ENCODE data around the gene KRTAP10-8.
"Not testable (repeated sequence)": the region's sequence is repeated elsewhere in the genome, so short reads cannot be mapped to it uniquely, and the experiment has no call there.

Gene KRTAP10-8

DNA sequence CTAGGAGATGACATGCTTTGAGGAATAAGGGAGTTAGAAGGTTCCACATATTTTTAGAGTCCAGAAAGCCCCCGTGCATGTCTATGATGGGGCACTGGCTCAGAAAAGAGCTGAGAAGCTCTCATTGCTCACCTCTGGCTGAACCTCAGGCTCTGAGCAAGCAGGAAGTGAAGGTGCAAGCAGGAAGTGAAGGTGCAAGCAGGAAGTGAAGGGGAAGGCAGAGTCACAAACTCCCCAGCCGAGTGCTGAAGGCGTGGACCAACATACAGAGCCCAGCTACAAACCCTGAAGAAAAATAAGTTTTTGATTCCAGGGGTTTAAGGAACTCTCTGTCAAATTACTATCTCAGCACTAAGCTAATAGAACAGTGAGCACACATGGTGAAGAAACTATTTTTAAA lies 7.0 kb downstream of the KRTAP10-8 start:
- DNase-seq: no peak

DNA sequence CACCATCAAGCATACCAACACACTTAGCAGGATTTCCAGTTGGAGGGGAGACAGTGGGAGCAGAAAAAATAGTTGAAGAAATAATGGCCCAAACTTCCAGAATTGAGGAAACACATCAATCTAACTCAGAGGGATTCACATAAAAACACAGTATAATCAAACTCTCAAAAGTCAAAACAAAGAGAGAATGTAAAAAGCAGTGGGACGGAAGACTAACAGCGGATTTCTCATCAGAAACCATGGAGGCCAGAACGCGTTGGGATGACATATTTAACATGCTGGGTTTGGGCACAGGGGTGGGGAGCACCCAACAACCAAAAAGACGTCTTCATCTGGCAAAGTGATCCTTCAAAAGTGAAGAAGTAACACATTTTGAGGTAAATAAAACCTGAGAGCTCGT lies 8.0 kb downstream of the KRTAP10-8 start:
- no peak for DNase-seq

DNA sequence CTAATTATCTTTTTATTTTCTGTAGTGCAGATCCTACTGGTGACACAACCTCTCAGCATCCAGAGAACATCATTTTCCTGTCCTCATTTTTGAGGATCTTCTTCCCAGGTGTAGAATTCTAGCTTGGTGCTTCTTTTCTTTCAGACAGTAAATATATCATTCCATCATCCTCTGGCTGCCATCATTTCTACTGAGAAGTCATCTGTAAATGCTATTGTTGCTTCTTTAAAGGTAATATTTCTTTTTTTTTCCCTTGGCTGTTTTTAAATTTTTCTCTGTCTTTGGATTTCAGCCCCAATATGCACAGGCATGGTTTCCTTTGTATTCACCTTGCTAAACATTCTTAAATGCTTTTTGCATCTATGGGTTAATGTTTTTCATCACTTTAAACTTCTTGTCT lies 11.7 kb downstream of the KRTAP10-8 start:
- no peak for DNase-seq

DNA sequence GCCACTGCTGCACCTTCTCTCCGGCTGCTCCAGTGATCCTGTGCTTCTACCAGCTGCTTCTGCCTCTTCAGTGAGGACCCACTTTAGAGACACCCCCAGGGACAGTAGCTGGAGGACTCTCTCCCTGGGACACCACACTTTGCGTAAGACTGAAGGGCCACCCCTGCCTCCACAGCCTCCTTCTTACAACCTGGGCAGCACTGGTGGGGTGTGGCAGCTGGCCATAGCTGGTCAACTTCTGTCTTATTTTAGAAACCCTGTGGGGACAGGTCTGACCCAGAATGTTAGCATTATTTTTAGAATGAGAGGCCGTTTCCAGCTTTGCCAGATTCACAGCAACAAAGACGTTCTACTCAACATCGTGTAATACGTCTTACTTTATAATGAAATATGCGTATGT lies 13.9 kb downstream of the KRTAP10-8 start:
- no peak for DNase-seq

DNA sequence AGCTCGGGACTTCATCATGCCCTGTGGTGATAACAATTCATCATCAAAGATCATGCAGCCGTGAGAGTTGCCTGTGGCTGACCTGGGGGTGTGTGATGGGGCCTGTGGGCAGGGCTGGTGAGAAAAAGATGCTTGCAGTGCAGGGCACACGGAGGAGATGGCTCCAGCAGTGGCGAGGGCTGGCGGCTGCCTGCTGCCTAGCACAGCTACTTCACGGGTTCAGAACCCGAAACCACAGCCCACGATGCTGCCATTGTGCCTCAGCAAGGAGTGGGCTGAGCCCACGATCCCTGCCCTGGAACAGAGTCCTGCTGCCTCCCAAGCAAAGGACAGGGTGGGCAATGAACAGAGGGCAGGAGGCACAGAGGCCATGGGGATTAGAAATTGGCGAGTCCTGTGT lies 14.4 kb downstream of the KRTAP10-8 start:
- no peak for DNase-seq

DNA sequence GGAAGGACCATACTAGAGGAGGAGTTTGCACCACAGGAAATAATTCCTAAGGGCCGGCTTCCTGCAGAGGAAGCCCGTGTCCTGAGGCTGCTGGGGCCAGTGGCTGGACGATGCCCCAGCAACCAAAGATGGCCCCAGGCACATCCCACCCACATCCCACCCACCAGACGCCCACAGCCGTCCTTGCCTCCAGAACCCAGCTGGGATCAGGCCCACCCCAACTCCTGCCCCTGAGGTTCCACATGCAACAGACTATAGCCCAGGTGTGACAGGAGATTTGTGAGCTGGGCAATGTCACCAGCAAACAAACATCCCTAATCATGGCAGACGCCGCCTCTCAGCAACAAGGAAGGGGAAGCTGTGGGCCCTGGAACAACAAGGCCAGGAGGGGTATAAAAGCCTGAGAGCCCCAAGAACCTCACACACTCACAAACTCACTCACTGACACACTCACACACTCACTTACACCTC lies 14.8 kb downstream of the KRTAP10-8 start, which contains the start of gene KRTAP10-9:
KRTAP10-9 (plus strand) TSS at position 421 of the 471 bp plus-strand sequence. CDS start 79 bp downstream, outside the sequence.
- no peak for DNase-seq

DNA sequence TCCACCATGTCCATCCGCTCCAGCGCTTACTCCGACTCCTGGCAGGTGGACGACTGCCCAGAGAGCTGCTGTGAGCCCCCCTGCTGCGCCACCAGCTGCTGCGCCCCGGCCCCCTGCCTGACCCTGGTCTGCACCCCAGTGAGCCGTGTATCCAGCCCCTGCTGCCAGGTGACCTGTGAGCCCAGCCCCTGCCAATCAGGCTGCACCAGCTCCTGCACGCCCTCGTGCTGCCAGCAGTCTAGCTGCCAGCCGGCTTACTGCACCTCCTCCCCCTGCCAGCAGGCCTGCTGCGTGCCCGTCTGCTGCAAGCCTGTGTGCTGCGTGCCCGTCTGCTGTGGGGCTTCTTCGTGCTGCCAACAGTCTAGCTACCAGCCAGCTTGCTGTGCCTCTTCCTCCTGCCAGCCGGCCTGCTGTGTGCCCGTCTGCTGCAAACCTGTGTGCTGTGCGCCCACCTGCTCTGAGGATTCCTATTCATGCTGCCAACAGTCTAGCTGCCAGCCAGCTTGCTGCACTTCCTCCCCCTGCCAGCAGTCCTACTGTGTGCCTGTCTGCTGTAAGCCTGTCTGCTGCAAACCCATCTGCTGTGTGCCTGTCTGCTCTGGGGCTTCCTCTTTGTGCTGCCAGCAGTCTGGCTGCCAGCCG lies 15.4 kb downstream of the KRTAP10-8 start:
- DNase-seq: not testable (repeated sequence)

DNA sequence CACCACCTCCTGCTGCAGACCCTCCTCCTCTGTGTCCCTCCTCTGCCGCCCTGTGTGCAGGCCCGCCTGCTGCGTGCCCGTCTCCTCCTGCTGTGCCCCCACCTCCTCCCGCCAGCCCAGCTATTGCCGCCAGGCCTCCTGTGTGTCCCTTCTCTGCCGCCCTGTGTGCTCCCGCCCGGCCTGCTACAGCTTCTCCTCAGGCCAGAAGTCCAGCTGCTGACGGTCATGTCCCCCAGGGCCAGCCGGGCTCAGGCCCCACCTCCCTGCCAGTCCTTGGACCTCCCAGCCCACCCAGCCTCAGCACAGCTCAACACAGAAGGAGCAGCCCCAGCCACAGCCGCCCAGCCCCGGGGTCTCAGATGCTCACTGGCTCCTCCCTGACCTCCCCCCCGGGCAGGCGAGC lies 16.0 kb downstream of the KRTAP10-8 start:
- DNase-seq: not testable (repeated sequence)

DNA sequence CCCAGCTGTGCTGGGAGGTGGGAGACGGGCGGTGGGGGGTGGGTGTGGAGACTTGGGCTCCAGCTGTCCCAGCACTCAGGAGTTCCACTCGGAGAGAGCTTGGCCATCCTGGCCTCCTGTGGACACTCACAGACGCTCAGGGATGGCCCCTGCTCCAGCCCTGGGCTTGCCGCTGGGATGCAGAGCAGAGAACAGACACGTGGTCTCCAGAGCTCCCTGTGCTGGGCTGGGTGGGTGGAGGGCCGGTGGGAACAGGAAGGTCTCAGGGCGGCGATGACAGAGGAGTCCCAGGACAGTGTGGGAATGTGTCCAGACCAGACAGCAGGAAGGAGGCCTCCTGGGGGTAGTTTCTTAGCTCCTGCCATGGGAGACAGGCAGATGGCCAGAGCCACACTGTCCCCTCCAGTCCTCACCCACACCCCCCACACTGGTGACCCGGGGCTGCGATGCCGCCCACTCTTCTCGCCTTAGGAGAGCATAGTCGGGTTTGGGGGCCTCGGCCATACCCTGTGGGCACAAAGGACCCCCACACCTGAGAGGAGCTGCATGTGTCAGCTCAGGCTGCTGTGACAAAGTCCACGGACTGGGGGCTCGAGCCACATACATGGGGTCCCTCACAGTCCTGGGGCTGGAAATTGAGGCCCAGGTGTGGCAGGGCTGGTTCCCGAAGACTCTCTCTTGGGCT lies 17.0 kb downstream of the KRTAP10-8 start:
- DNase-seq: no peak

DNA sequence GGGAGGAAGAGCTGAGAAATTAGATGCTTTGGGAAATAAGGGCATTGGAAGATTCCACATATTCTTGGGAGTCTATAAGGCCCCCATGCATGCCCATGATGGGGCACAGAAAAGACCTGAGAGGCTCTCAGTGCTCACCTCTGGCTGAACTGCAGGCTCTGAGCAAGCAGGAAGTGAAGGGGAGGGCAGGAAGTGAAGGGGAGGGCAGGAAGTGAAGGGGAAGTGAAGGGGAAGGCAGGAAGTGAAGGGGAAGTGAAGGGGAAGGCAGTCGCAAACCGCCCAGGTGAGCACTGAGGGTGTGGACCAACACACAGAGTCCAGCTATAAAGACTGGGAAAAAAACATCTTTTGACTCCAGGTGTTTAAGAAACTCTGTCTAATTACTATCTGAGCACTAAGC lies 18.6 kb downstream of the KRTAP10-8 start:
- DNase-seq: no peak

DNA sequence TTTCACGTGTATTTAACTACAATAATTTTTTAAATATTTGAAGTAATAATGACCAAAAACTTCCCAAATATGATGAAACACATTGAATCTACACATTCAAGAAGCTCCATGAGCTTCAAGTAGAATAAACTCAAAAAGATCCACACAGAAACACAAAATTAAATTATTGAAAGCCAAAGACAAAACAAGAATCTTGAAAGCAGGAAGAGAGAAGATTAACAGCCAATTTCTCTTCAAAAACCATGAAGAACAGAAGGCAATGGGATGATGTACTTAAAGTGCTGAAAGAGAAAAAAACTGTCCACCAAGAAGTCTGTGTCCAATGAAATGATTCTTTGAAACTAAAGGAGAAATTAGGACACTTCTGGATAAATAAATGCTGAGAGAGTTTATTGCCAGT lies 20.2 kb downstream of the KRTAP10-8 start:
- no peak for DNase-seq

DNA sequence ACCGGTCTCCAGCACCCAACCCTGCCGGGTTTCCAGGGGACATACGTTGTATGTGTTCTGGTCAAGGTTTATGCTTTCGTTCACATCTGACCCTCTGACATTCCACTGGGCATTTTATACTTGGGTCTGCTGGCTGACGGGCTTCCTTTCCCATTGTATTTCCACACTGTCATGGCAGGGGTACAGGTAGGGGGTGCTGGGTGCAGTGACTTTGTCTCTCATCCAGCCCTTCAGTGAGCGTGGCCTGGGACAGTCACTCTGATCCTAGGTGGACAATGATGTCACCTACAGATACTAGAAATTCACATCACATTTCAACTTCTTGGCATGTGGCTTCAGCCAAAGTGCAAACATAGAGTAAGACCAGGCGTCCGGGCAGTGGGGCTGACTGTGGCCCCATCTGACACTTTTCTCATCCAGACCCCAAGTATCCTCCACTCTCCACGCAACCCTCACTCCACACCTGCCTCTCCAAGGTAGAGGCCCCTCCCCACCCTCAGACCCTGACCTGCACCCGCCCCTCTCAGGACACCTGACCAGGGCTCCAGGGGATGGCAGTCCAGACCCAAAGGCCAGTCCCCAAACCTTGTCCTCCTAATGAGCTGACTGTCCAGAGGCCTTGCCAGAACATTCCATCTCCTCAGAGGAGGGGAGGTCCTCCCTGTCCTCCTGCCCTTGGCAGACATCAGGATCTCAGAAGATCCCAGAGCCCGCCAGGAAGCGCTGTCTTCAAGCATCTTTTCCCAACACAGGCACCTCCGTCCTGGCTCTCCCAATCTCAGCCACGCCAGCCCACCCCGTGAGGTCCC lies 24.5 kb downstream of the KRTAP10-8 start:
- DNase-seq: no peak

DNA sequence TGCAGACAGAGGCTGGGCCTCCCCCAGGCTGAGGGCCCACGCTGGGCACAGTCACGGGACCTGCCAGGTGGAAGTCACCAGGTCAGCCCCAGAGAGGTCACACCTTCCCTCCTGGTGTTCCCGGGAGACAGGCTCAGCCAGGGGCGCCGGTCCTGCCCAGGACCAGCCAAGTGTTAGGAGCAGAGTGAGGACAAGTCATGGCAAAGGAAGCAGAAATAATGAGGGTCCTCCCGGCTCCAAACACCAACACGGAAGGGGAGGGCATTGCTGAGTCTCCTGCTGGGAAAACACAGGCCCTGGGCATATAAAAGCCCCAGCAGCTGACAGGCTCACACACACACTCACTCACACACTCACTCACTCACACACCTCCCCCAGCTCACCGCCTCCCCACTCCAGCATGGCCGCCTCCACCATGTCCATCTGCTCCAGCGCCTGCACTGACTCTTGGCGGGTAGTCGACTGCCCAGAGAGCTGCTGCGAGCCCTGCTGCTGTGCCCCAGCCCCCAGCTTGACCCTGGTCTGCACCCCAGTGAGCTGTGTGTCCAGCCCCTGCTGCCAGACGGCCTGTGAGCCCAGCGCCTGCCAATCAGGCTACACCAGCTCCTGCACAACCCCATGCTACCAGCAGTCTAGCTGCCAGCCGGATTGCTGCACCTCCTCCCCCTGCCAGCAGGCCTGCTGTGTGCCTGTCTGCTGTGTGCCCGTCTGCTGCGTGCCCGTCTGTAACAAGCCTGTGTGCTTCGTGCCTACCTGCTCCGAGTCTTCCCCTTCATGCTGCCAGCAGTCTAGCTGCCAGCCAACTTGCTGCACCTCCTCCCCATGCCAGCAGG lies 25.4 kb downstream of the KRTAP10-8 start, which contains the start of gene KRTAP10-10:
KRTAP10-10 (plus strand) TSS at position 339 of the 833 bp plus-strand sequence; CDS start at position 401, 62 bp downstream.
- no peak for DNase-seq

DNA sequence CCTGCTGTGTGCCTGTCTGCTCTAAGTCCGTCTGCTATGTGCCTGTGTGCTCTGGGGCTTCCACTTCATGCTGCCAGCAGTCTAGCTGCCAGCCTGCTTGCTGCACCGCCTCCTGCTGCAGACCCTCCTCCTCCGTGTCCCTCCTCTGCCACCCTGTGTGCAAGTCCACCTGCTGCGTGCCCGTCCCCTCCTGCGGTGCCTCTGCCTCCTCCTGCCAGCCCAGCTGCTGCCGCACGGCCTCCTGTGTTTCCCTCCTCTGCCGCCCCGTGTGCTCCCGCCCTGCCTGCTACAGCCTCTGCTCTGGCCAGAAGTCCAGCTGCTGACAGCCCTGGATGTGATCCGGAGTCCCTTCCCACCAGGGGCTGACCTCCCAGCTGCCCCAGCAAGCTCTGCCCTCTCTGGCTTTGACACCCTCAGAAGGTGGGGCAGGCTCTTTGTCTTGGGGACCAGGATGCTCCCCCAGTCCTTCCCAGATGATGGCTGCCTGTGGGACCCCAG lies 26.0 kb downstream of the KRTAP10-8 start:
- DNase-seq: not testable (repeated sequence)

DNA sequence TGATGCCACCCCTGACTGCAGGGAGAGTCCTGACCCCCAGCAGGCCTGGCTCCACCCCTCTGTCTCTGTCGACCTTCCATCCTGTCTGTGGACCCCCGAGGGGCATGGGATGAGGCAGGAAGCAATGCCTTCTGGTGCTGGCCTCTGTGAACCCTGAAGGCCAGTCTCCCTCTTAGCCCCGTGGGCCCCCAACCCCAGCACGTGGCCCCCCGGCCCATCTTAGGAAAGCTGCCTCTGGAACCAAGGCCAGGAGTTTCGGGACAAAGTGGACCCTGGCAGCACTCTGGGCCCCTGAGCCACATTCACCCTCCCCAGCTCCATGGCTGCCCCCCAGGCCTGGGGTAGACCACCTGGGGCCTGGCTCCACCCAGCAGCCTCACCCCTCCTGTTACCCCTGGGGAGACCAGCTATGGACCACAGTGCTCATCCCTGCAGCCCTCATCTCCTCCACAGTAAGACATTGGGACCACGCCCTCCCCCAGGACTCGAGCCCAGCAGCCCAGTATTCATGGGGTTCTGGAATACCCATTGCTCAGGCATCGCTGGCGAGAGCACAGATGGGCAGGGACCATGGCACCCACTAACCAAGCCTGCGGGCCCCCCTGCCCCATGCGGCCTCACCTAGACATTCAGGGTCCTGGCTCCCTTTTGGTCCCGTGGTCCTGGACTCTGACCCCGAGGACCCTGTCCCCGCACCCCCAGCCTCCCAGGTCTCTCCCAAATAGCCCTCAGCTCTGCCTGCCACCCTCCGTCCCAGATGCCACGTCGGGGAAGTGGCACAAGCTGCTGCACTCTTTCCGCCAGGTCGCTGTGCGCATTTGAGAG lies 26.8 kb downstream of the KRTAP10-8 start:
- DNase-seq: not testable (repeated sequence)

DNA sequence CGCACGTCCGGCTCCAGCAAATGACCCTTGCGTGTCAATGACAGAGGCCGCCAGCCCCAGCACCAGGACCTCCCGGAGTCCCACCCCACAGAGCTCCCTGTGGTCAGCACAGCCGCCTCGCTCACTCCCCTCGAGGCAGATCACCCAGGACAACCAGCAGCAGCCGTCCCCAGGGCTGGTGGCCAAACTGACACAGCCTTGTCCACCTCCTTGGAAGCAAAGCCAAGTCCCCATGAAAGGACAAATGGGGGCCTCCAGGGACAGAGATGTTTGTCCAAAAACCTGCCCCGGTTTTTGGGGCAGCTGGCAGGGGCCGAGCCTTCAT lies 27.4 kb downstream of the KRTAP10-8 start:
- no peak for DNase-seq

DNA sequence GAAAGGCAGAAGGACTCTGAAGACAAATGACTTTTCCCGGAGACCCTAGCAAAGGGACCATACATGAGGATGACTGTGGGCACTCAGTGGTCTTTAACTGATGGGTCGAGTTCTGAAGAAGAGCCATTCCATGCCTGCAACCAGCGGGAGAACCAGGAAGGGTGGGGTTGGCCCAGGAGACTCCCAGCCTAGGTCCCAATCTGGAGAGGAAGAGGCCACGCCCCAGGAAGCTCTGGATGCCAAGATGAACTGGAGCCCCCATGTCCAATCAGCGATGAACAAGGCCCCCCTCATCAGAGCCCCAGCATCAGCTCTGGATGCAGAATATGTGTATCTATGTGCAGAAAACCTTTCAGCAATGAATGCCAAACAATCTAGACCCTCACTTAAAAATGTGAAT lies 28.9 kb downstream of the KRTAP10-8 start:
- DNase-seq: no peak

DNA sequence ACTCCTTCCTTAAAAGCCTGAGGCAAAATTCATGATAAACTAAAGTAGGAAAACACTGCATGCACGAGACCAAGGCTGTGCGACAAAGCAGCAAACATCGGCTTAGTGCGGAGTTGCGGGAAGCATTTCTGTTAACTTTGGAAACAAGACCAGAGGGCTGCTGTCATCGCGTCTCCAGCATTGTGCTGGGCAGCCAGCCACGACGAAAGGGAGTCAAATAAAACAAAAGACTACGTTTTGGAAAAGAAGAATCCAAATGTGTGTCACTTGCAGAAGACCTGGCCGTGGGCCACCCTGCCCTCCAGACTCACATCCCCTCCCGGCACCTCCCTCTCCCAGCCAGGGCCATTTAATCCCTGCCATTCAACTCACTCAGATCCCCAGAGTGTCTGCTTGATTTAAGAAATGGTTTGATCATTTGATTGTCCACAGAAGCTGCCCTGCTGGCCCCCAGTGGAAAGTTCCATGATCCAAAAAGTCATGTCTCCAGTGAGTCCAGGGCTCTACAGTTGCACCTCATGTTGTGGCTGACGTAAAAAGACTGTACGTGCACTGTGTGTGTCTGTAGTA lies 31.9 kb downstream of the KRTAP10-8 start:
- no peak for DNase-seq

DNA sequence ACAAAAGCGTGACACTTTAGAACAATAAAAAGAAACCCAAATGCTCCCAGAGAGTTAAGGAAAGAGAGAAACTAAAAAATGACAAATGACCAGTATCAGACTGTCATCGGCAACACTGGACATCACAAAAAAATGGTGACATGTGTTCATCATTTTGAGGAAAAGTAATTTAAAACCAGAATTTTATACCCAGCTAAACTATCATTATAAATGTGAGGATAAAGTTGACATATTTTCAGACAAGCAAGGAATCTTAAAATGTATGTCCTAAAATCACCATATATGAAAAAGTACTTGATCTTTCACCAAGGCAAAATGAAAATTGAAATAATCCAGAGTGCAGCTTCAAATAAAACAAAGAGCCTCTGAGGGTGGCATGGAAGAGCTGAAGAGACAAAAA lies 33.0 kb downstream of the KRTAP10-8 start:
- DNase-seq: no peak

DNA sequence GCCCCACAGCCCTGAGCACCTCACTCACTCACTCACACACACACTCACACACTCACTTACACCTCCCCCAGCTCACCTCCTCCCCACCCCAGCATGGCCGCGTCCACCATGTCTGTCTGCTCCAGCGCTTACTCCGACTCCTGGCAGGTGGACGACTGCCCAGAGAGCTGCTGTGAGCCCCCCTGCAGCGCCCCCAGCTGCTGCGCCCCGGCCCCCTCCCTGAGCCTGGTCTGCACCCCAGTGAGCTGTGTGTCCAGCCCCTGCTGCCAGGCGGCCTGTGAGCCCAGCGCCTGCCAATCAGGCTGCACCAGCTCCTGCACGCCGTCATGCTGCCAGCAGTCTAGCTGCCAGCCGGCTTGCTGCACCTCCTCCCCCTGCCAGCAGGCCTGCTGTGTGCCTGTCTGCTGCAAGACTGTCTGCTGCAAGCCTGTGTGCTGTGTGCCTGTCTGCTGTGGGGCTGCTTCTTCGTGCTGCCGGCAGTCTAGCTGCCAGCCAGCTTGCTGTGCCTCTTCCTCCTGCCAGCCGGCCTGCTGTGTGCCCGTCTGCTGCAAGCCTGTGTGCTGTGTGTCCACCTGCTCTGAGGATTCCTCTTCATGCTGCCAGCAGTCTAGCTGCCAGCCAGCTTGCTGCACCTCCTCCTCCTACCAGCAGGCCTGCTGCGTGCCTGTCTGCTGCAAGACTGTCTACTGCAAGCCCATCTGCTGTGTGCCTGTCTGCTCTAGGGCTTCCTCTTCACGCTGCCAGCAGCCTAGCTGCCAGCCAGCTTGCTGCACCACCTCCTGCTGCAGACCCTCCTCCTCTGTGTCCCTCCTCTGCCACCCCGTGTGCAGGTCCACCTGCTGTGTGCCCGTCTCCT lies 34.7 kb downstream of the KRTAP10-8 start, which contains the start of gene KRTAP10-11:
KRTAP10-11 (plus strand) TSS at position 49 of the 856 bp plus-strand sequence; CDS start at position 94, 45 bp downstream.
- not testable (repeated sequence) for DNase-seq
